ENCODE data around the gene TEKT5.
"Not testable (repeated sequence)": the region's sequence is repeated elsewhere in the genome, so short reads cannot be mapped to it uniquely, and the experiment has no call there.

TEKT5 gene

DNA sequence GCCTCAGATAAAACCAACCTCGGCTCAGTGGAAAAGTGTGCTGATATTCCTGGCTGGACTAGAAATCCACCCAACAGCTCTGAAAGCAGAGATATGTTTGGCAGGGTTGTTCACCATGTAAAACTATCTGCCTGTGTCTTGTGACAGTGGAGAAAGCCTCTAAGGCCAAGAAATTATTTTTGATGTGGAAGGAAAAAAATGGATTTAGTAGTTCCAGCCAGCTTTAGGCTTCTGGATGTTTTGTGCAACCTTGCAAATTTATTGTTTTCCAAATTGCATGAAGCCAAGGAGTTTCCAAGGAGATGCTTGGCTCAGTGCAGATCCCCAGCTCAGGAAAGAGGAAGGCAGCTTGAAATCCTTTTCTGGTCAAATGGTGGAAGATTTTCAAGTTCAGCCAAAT is 31.6 kb downstream of the TEKT5 start:
- intact Hi-C loops (cut with DNase I), result no loop called here
- no peak for DNase-seq

DNA sequence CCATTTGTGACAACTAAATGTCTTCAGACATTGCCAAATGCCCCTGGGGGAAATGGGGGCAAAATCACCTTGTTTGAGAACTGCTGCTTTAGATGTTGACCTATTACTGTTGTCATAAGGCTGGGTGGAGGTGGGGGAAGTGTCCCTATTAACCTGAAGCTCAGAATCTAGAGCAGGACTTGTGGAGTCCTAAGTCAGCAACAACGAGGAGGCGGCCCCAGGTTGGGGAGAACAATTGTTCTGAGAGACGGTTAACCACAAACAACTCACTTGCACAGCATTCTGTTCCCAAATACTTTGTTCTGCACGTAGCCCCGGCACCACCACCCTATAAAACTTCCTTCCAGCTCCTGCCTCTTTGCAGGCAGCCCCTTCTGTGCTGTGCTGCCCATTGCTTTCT is 32.5 kb downstream of the TEKT5 start:
- intact Hi-C loops (cut with DNase I), result no loop called here
- DNase-seq, result no peak

DNA sequence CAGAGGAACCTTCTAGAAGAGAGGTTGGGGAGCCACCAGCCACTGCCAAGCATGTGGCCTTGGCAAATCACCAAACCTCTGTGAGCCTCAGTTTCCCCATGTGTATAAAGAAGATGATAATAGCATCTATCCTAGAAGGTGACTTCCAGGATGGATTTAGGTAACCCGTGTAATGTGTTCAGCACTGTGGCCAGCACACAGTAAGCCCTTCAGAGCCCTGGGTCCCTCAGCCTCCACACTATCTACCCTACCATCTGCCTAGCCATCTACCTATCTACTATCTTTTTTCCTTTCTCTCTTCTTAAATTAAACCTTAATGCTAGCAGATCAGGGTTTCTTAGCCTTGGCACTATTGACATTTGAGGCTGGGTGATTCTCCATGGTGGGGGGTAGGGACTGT is 33.0 kb downstream of the TEKT5 start:
- intact Hi-C loops (cut with DNase I), result no loop called here
- no peak for DNase-seq

DNA sequence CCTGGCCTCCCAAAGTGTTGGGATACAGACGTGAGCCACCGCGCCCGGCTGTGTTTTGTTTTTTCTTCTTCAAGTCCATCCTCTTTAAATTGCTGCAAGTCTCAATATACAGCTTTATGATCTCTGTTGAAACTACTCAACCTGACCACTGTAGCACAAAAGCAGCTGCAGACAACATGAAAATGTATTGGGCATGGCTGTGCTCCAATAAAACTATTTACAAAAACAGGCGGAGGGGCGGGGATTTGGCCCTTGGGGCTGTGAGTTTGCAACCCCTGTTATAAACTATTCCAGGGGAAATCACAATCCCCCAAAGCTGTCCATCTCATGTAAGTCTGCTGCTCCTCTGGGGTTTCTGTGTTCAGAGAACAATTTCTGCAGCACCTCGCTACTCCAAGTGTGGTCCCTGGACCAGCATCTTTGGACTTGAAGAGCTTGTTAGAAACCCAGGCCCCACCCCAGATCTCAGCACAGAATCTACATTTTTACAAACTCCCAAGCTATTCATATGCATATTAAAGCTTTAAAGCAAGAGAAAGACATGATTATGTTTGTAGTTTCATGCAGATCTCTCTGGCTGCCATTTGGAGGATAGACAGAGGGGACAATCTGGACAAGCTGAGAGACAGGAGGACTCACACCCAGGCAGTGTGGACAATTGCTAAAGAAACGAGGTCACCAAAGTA is 33.6 kb downstream of the TEKT5 start:
- intact Hi-C loops (cut with DNase I), result no loop called here
- no peak for DNase-seq

DNA sequence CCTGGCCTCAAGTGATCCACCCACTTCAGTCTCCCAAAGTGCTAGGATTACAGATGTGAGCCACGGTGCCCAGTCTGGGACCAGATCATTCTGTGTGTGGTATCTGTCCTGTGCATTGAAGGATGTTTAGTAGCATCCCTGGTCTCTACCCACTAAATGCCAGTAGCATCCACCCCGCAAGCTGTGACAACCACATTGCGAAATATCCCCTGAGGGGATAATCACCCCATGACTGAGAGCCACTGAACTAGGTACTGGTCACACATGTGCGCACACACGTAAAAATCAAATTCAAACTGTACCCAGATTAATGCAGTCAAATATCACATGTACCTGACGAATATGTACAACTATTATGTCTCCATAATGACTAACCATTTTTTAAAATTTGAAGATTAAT is 35.8 kb downstream of the TEKT5 start:
- DNase-seq, result no peak
- intact Hi-C loops (cut with DNase I), result no loop called here

DNA sequence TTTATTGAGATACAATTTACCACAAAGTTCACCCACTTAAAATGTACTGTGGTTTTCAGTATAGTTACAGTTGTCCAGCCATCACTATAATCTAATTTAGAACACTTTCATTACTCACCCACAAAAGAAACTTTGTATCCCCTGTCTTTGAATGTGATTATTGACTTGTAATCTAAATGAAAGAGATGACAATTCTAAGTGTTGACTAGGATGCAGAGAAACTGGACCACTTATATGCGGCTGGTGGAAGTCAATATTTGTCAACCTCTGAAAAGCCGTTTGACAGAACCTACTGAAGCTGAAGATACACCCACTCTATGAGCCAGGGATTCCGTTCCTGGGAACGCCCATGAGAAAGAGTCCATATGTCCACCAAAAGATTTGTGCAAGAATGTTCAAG is 36.8 kb downstream of the TEKT5 start:
- intact Hi-C loops (cut with DNase I), result no loop called here
- no peak for DNase-seq

DNA sequence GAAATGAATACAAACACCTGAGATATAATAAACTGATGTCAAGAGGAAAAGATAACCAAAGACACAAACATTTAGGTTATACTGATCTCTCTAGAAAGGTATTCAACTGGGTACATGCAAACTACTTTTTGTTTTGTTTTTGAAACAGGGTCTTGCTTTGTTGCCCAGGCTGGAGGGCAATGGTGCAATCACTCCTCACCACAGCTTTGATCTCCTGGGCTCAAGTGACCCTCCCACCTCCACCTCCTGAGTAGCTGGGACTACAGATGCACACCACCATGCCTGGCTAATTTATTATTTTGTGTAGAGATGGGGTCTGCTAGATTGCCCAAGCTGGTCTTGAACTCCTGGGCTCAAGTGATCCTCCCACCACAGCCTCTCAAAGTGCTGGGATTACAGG is 38.1 kb downstream of the TEKT5 start:
- intact Hi-C loops (cut with DNase I), result no loop called here
- DNase-seq, result no peak

DNA sequence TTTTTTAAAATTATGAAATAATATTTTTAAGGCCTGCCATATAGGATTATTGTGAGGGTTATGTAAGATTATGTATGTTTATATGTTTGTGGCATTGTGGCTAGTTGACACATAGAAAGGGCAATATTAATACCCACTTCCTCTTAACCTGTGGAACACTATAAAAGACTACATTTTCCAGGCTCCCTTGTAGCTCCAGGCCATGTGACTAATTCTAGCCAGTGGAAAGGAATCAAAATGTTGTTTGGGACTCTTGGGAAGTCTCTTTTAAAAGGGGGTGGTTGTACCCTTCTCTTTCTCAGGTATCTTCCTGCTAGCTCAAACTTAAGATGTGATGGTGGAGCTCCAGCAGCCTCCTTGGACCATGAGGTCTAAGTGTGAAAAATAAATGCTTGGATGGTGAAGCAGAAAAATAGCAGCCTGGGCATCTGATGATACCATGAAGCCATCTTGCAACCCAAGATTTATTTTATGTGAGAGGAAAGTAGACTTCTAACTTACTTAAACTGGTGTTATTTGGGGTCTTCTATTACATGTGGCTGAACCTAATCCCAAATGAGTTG is 39.2 kb downstream of the TEKT5 start:
- intact Hi-C loops (cut with DNase I), result no loop called here
- DNase-seq, result no peak

DNA sequence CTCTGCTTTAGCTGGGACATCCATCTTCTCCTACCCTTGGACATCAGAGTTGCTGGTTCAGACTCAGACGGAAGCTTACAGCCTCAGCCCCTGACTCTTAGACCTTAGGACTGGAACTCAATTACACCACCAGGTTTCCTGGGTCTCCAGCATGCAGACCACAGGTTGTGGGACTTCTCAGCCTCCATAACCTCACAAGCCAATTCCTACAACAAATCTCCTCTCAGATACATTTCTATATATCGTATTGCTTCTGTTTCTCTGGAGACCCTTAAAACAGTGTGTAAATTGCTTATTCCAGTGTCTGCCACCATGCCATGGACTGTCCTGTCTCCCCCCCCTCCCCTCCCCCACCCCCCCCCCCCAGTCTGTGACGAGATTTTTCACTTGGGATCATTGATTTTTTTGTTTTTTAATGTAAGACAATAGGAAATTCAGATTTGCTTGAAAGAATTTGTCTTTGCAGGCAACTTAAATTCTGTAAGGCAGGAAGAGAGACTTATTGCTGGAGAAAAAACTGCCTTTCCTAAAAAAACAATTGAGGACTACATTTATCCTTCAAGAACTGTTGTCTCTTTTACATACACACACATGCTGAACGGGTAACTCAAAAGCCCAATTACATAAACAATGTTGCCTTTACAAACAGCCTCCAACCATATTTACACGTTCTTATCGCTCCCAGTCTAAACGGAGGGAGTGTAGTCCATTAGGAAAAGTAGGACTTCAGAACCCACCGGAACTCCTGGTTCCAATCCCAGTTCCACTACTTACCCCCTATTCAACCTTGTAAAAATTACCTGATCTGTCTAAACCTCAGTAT is 39.9 kb downstream of the TEKT5 start:
- DNase-seq, result no peak
- intact Hi-C loops (cut with DNase I), result no loop called here

DNA sequence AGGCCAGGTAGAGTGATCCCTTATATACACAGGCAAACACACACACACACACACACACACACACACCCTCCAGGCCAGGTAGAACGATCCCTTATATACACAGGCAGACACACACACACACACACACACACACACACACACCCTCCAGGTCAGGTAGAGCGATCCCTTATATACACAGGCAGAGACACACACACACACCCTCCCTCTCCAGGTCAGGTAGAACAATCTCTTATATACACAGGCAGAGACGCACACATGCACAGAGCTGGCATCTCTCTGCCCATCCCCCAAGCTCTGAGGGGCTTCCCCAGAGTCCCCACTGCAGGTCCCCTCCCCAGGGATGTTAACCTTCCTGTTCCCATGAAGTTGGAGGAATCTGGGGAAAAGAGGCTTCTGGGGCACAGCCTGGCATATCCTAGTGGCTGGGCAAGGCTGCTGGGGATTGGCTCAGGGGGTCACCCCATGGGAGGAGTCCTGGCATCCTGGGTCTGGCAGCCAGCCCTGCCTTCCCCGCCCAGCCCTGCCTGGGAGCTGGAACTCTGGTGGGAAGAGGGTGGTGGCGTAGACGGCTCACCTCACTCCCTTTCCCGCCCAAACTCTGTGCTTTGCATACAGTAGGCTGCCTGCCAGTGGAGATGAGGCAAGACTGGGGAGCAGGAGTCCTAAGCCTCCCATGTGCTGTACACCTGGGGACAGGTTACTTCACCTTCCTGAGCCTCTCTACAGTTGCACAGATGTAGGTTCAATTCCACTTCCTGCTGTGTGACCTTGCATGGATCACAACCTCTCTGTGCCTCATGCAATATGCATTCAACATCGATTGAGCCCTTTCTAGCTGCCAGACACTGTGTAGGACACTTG is 41.8 kb downstream of the TEKT5 start:
- intact Hi-C loops (cut with DNase I), result no loop called here
- DNase-seq, result no peak

DNA sequence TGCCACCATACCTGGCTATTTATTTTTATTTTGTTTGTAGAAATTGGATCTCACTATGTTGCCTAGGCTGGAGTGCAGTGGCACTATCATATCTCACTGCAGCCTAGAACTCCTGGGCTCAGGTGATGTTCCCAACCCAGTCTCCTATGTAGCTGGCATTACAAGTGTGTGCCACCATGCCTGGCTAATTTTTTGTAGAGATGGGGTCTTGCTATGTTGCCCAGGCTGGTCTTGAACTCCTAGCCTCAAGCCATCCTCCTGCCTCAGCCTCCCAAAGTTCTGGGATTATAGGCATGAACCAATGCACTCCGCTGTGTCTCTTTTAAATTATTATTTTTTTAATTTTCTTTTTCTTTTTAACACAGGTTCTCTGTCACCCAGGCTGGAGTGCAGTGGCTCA is 45.6 kb downstream of the TEKT5 start:
- intact Hi-C loops (cut with DNase I); DNase-seq: not testable (repeated sequence)

DNA sequence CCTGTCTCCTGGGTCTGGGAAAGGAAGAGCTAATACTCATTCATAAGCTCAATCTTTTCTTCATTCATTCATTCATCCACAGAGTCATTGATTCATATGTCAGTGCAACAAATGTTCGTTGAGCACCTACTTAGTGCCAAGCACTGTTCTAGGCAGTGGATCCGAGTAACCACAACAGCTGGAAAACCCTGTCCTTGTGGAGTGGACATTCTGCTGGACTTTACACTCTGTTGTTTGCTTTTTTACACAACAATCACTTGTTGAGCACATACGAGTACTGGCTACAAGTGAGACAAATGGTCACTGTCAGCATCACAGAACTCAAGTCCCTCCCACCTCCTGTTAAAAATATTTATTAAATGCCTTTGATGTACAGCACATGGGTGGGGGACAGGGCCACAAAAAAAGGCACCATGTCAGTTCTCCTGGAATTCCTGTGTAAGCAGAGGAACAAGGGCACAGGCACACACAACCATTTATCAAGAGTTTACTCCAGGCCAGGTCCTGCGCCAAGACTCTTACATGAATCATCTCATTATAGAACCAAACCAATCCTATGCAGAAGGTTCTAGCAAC is 46.9 kb downstream of the TEKT5 start:
- intact Hi-C loops (cut with DNase I), result no loop called here
- DNase-seq, result no peak

DNA sequence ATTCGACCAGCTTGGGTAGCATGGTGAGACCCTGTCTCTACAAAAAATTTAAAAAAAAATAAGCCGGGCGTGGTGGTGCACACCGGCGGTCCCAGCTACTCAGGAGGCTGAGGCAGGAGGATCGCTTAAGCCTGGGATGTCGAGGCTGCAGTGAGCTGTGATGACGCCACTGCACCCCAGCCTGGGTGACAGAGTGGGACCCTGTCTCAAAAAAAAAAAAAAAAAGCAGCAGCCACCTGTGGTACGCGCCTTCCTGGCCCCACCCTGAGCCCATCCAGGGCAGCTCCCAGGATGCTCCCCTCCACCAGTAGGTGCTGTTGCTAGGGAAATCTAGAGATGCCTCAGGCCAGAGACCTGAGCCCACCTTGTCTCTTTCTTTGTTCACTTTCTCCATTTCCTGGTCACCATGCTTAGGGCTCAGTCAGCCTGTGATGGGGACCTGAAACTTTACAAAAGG is 47.4 kb downstream of the TEKT5 start:
- intact Hi-C loops (cut with DNase I), result no loop called here
- DNase-seq, result no peak

DNA sequence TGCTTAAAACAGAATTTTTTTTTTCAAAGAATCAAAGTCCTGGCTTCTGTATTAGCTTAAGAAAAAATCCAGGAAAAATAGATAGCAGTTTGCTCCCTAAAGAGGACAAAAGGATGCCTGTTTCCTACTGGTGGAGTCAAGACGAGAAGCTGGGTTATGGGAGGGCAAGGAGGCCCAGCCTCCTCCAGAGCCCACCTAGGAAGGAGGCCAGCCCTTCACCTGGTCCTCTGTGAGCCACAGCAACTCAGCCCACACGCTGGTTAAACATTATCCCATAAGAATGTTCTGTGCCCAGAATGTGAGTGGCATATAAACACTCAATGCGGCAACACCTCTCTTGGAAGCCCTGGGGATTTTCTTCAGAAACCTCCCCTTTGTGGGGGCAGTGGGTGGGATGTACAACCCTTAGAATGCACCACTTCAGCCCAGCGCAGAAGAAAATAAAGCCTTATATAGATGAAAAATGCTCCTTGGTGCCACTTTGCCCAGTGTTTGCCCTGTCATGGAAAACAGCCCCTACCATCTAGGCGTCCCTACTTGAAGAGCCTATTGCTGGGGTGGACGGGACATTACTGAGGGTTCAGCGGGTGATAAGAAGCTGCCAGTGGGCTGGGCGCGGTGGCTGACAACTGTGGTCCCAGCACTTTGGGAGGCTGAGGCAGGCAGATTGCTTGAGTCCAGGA is 48.0 kb downstream of the TEKT5 start:
- intact Hi-C loops (cut with DNase I), result no loop called here
- DNase-seq, result no peak

DNA sequence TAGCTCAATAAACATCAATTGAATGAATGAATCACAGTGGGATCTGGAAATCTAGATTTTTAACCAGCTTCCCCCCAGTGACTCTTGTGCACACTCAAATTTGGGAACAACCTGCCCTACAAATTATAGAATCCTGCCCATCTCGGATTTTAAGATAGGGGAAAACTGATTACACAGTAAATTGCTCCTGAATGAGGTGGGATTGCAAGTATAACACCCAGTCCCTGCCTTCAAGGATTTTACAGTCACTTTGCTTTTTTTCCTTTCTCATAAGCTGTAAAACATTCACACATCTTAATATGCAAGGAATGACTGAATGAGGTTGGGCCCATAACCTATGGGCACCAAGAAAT is 48.5 kb downstream of the TEKT5 start:
- intact Hi-C loops (cut with DNase I), result no loop called here
- DNase-seq, result no peak

DNA sequence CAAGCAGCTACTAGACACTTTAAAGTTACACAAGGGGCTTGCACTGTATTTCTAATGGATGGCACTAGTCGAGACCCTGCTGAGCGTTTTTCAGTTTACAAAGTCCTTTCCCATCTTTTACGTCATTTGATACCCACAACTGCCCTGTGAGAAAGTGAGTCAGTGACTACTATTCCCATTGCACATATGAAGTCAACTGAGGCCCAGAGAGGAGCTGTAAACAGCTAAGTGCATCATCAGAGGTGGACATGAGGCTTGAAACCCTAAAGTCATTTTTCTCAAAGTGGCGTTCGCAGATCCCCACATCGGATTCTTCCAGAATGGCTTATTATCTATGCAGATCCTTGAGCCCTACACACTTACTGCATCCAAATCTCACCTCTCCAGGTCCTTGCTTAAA is 50.6 kb downstream of the TEKT5 start:
- no peak for DNase-seq
- intact Hi-C loops (cut with DNase I), result no loop called here

DNA sequence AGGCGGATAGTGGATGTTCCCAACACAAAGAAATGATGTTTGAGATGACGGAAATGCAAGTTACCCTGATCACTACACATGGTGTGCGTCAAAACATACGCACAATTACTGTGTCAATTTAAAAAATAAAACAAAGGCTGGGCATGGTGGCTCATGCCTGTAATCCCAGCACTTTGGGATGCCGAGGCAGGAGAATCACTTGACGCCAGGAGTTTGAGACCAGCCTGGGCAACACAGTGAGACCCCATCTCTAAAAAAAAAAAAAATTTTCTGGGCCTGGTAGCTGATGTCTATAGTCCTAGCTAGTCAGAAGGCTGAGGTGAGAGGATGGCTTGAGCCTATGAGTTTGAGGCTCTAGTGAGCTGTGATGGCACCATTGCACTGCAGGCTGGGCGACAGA is 51.8 kb downstream of the TEKT5 start:
- DNase-seq, result no peak
- intact Hi-C loops (cut with DNase I), result no loop called here

DNA sequence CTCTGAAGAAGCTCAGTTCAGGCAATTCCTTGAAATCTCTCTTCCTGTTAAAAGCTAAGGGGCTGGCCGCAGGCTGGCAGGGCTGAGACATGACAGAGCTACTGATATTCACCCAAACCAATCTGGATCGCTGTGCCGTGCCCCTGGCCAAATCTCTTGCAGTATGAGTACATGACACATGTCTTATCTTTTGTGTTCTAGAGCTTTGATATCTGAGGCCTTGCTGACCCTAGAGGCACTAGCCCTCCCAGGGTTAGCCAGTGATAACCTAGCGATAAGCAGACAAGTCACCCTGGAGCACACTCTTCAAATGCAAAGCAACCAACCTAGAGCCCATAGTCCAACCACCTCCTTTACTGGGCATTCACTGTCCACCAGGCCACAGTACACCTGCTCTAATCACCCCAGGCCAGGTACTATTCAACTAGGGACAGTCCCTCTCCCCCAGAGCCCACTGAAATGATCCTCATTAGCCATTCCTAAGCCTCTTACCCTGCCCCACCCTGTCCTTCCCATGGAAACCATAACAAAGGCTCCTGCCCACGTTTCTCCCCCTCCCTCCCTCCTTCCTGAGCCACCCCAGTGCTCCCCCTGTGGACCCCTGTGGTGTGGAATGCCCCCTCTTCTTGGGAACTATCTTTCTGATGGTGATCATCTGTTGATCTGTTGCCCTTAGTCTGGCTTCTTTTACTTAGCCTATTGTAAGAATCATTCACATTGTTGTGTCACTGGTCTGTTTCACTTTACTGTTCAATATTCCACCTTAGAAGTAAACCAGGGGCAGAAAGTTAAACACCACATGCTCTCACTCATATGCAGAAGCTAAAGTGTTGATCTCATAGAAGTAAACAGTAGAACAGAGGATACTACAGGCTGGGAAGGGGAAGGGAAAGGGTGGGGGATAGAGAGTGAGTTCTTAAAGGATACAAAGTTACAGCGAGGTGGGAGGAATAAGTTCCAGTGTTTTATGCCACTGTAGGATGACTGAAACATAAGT is 52.5 kb downstream of the TEKT5 start:
- no peak for DNase-seq
- intact Hi-C loops (cut with DNase I), result no loop called here

DNA sequence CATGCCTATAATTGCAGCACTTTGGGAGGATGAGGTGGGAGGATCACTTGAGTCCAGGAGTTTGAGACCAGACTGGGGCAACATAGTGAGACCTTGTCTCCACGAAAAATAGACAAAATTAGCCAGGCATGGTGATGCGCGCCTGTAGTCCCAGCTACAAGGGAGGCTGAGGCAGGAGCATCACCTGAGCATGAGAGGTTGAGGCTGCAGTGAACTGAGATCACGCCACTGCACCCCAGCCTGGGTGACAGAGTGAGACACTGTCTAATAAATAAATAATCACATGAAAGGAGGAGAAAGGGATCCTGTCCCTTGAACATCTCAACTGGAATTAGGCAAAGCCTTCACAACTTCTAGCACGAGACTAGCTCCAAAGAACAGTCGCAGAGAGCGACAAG is 53.2 kb downstream of the TEKT5 start:
- intact Hi-C loops (cut with DNase I), result no loop called here
- DNase-seq, result no peak

All from posterior cingulate gyrus (tissue), 11 donors.